NCI-H446 treated with DMSO at 0.1 percent for 48 hours (cell line): ENCODE data around the gene GAPDH.
"Not testable (repeated sequence)": the region's sequence is repeated elsewhere in the genome, so short reads cannot be mapped to it uniquely, and the experiment has no call there.

Experiments
- DNase-seq: peaks from one replicate; lab custom pipeline; 2025; lab: John Stamatoyannopoulos, UW

GAPDH gene

DNA sequence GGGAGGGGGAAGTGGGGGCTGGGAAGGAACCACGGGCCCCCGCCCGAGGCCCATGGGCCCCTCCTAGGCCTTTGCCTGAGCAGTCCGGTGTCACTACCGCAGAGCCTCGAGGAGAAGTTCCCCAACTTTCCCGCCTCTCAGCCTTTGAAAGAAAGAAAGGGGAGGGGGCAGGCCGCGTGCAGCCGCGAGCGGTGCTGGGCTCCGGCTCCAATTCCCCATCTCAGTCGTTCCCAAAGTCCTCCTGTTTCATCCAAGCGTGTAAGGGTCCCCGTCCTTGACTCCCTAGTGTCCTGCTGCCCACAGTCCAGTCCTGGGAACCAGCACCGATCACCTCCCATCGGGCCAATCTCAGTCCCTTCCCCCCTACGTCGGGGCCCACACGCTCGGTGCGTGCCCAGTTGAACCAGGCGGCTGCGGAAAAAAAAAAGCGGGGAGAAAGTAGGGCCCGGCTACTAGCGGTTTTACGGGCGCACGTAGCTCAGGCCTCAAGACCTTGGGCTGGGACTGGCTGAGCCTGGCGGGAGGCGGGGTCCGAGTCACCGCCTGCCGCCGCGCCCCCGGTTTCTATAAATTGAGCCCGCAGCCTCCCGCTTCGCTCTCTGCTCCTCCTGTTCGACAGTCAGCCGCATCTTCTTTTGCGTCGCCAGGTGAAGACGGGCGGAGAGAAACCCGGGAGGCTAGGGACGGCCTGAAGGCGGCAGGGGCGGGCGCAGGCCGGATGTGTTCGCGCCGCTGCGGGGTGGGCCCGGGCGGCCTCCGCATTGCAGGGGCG lies at the start of gene GAPDH:
GAPDH (plus strand) TSS at position 595 of the 772 bp plus-strand sequence. CDS start 316 bp downstream, outside the sequence.
- DNase-seq, result peak; percentile 98

DNA sequence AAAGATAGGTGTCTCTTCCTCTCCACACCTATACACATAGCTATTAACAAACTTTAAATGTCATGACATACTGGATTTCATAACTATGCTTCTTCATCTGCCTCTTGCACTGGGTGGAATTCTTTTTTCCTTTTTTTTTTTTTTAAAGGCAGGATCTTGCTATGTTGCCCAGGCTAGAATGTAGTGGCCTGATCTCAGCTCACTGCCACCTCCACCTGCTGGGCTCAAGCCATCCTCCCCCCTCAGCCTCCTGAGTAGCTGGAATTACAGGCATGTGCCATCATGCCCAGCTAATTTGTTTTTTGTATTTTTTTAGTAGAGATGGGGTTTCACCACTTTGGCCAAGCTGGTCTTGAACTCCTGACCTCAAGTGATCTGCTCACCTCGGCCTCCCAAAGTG lies 46.1 kb upstream of the GAPDH start:
- DNase-seq, result no peak

DNA sequence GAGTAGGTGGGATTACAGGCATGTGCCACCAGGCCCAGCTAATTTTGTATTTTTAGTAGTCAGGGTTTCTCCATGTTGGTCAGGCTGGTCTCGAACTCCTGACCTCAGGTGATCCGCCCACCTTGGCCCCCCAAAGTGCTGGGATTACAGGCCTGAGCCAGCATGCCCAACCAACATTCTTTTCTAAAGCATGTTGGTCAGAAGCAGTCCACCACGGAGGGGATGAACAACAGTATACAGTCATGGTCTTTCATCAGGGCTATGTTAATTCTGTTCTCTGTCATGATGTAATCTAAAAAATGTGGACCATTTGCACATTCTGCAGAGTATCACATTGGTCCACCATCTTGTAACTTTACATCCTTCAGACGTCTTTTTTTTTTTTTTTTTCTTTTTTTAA lies 44.9 kb upstream of the GAPDH start:
- DNase-seq, result no peak

DNA sequence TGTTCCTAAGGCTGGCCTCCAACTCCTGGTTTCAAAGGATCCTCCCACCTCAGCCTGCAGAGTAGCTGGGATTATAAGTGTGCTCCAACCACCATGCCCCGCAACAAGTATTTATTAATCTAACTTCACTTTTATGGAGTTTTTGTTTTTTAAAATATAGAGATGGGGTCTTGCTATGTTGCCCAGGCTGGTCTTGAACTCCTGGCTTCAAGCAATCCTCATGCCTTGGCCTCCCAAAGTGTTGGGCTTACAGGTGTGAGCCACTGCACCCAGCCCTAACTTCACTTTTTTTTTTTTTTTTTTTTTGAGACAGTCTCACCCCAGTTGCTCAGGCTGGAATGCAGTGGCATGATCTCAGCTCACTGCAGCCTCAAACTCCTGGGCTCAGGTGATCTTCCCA lies 43.6 kb upstream of the GAPDH start:
- not testable (repeated sequence) for DNase-seq

DNA sequence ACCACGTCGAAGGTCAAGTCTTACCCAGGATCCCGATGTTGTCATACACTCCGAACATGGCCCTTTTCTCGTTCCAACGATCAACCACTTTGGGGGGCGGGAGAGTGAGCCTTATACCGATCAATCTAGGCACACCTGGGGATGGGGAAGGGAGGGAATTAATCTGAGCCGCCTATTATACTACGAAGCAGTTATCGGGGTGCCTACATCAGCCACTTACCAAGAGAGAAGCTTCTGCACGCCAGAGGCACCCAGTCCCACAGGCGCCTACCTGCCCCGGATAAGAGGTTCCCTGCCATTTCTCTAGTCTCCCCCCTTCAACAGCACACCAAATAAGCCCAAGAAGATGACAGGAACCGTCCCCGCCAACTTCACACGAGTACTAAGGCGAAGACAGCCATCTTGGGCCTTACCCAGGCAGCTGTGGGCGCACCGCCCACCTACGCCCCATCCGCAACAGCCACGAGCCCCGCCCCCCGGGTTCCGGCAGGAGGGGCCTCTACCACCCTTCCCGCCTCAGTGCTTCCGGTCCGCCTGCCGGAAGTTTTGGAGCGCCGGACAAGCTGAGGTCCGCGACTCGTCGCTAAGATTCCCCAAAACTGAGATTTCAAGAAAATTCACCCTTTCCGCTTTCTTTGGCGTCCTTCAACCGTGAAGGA lies 41.4 kb upstream of the GAPDH start, which contains the start of gene MRPL51:
MRPL51 (minus strand) TSS at position 425 of the 659 bp plus-strand sequence; CDS start at position 299, 126 bp downstream.
- peak; percentile 94 for DNase-seq

DNA sequence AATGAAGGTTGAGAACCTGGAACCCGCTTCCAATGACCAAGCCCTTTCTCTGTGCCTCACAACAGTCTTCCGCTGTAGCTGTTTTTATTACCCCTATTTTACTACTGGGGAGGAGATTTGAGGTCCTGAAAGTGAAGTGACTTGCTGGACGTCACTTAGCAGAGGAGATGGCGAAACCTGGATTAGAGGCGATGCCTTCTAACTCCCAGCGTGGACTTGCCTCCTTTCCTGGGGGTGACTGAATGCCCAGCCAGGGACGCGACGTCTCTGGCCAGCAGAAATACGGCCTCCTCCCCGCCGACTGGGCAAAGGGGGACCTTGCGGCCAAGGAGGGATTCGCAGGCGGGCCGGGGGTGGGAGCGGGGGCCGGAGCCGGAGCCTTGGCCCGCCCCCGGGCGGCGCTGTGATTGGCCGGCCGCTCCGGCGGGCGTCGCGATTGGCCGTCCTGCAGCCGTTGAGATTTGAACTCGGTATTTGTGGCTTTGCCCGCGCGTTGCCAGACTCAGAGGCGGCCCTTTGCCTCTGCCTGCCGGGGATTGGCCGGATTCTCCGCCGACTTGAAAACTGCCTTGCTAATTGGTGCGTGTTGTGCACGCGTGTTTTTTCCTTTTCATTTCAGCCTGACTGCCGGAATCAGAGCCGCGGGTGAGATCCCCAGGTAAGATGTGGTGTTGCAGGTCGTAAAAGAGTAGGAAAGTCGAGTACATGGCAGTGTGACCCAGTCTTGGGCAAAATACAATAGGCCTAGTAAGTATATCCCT lies 40.6 kb upstream of the GAPDH start, which contains the start of gene NCAPD2:
NCAPD2 (plus strand) TSS at position 606 of the 761 bp plus-strand sequence. CDS start 997 bp downstream, outside the sequence.
- peak; percentile 97 for DNase-seq

DNA sequence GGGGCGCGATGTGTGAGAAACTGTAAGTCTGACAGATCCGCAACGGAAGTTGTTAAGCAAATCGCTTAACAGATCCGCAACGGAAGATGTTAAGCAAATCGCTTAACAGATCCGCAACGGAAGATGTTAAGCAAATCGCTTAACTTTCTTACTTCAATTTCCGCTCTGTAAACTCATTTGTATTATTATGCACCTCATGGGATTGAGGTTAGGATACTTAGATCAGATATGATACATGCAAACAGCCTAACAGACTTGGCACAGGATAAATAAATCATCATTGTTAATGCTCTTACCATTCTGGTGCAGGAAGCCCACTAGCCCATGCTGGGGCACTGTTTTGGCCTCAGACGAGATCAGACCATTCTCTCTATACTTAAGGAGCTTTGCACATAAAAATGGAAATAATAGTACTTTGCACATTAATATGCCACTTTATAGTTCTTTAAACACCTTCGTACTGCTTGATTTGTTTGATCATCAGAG lies 40.0 kb upstream of the GAPDH start:
- DNase-seq, result no peak

DNA sequence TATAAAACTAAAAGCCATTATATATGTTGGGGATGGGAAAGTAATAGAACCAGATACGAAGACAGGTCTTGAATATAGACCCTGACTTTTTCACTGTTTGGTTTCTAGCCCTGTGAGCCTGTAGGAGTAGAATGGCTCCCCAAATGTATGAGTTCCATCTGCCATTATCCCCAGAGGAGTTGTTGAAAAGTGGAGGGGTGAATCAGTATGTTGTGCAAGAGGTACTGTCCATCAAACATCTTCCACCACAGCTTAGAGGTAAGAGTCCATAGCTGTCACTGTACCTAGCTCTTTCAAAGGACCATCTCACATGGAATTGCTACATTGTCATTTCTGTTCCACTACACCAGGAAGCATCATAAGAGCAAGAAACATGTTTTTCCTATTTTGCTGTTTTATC lies 39.3 kb upstream of the GAPDH start:
- DNase-seq, result no peak

DNA sequence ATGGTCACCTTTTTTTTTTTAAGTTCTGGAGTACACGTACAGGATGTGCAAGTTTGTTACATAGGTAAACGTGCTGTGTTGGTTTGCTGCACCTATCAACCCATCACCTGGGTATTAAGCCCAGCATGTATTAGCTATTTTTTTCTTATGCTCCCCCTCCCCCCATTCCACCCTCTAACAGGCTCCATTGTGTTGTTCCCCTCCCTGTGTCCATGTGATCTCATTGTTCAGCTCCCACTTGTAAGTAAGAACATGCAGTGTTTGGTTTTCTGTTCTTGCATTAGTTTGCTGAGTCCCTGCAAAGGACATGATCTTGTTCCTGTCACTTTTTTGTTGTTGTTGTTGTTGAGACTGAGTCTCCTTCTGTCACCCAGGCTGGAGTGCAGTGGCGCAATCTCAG lies 37.0 kb upstream of the GAPDH start:
- DNase-seq, result not testable (repeated sequence)

DNA sequence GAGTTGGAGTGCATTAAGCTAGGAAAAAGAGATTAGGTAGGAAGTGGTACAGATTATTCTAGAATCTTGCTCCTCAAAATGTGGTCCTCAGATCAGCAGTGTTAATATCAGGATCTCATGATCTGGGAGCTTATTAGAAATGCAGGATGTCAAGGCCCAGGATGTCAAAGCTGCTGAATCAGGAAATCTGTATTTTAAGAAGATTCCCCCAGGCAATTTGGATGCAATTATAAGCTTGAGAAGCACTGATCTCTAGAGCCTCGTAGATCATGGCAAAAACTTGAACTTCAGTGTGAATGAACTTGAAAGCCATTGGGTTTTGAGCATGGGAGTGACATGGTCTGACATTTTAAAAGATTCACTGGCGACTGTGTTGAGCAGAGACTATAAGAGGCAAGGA lies 33.9 kb upstream of the GAPDH start:
- DNase-seq, result no peak

DNA sequence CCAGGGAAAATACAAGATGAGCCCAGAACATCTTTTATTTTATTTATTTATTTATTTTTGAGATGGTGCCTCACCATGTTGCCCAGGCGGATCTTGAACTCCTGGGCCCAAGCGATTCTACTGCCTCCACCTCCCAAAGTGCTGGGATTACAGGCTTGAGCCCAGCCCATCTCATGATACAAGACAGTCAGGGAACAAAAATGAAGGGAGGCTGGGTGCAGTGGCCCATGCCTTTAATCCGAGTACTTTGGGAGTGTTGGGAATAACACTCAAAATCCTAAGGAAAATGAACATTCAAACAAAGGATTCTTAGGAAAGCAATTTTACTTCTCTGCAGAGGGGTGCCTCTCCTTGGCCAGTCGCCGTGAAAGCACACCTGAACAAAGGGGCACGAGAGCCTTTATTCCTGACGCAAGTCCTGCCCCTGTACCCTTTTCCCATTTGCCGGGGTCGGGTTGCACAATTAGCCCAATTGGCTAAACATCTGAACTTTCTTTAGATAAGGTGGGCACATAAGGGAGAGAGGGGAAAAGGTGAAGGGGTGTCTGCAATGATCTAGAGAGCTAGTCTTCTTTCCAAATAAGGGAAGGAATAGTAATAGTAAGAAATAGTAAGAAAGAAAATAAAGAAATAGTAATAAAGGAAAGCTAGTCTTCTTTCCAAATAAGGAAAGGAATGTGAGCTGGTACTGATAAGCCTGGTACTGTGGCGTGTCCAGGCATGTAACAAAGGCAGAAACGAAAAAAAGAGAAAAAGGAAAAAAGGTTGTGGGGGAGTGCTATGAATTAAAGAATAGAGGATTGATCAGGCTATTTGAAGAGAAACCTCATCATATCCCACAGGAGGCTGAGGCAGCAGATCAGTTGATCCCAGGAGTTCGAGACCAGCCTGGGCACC lies 27.0 kb upstream of the GAPDH start:
- no peak for DNase-seq

DNA sequence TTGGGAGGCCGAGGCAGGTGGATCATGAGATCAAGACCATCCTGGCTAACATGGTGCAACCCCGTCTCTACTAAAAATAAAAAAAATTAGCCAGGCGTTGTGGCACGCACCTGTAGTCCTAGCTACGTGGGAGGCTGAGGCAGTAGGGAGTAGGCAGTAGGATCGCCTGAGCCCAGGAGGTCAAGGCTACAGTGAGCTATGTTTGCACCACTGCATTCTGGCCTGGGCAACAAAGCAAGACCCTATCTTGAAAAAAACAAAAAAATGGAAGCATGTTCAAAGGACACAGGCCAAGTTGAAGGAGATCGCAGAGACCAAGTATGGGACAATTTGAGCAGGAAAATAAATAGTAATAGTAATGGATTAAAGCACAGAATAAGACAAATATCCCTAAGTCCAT lies 26.2 kb upstream of the GAPDH start:
- no peak for DNase-seq

DNA sequence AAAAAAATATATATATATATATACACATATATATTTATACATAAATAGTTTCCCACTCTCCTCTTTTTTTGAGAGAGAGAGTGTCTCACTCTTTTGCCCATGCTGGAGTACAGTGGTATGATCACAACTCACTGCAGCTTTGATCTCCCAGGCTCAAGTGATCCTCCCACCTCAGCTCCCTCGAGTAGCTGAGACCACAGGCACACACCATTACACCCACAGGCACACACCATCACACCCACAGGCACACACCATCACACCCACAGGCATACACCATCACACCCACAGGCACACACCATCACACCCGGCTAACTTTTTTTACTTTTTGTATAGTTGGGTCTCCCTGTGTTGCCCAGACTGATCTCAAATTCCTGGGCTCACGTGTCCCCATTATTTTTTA lies 14.1 kb upstream of the GAPDH start:
- DNase-seq, result no peak

DNA sequence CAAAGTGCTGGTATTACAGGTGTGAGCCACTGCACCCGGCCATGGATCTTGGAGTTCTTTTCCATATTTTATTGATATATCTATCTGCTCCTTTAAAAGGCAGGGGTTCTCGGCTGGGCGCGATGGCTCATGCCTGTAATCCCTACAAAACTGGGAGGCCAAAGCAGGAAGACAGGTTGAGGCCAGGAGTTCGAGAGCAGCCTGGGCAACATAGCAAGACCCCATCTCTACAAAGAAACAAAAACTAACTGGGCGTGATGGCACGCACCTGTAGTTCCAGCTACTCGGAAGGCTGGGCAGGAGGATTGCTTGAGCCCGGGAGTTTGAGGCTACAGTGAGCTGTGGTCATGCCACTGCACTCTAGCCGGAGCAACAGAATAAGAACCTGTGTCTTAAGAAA lies 12.1 kb upstream of the GAPDH start:
- DNase-seq, result no peak

DNA sequence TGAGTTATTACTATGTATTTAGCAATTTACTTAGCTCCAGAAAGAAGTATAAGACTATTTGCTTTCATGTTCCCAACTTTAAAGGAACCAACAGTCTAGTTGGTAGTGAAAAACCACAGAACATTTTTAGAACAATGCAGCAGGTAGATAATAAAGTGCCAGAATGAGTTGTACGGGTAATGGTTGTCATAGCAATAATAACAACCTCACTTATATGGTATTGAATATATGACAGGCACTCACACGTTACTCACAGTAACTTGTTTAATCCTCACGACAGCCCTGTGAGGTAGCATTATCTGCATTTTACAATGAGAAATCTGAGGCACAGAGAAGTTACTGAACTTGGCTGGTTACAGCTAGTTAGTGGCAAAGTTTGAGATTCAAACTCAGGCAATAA lies 10.6 kb upstream of the GAPDH start:
- no peak for DNase-seq

DNA sequence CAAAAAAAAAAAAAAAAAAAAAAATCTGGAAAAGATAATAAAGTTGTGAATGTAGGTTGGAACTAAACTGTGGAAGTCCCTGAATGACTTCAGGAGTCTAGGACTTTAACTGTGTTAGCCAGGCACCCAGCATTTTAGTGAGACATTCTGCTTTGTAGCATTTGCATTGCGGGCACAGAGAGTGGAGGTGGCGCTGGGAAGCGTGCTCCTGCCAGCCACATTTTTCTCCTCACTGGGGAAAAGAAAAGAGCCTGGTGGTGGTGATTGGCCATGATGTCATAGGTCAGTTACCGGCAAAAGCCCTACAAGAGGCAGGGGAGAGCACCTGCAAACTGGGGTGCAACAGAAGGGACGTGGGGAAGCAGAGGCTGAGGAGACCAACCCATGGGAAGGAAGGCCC lies 9.7 kb upstream of the GAPDH start:
- DNase-seq, result no peak

DNA sequence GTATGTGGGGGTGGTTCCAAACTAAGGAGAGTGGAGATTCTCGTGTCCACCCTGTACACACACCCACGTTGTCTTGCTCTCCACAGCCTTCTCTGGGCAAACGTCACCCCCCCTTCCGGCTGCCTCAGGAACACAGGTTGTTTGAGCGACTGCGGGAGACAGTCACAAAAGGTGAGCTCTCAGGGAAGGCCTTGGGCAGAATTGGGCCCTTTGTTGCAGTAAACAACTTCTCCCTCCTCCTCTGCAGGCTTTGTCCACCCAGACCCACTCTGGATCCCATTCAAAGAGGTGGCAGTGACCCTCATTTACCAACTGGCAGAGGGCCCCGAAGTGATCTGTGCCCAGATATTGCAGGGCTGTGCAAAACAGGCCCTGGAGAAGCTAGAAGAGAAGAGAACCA lies 8.1 kb upstream of the GAPDH start:
- DNase-seq, result no peak

DNA sequence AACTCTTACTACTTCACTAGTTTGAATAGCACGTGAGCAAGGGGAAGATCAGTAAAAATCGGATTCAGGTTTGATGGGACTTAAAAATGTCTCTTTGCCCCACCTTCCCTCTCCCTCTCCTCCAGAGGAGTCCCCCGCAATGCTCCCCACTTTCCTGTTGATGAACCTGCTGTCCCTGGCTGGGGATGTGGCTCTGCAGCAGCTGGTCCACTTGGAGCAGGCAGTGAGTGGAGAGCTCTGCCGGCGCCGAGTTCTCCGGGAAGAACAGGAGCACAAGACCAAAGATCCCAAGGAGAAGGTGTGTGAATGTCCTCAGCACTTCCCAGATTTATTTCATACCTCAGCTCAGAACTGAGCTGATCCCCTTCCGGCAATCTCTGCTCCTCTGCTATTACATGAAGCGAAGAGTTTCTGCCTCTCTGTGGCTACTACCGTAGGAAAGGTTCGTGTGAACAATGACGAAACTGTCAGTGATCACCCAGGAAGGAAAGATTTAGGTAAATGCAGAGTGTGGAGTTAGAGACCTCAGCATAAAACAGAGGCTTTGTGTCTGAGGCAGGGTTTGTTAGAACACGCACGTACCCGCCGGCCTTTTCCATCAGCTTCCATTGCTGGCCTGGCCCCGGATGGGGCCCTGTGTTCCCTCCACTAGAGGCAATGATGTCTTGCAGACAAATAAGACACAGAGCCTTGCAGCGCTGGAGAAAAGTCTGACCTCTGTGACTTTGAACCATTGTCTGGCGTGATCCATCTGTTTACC lies 7.4 kb upstream of the GAPDH start:
- no peak for DNase-seq

DNA sequence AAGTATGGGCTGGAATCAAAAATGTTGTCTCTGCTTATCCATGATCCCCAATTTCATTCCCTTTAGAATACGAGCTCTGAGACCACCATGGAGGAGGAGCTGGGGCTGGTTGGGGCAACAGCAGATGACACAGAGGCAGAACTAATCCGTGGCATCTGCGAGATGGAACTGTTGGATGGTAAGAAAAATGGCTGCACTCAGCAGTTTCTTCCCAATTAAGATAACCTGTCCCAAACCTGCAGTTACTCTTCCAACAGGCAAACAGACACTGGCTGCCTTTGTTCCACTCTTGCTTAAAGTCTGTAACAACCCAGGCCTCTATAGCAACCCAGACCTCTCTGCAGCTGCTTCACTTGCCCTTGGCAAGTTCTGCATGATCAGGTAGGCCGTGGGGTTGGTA lies 6.6 kb upstream of the GAPDH start:
- no peak for DNase-seq

DNA sequence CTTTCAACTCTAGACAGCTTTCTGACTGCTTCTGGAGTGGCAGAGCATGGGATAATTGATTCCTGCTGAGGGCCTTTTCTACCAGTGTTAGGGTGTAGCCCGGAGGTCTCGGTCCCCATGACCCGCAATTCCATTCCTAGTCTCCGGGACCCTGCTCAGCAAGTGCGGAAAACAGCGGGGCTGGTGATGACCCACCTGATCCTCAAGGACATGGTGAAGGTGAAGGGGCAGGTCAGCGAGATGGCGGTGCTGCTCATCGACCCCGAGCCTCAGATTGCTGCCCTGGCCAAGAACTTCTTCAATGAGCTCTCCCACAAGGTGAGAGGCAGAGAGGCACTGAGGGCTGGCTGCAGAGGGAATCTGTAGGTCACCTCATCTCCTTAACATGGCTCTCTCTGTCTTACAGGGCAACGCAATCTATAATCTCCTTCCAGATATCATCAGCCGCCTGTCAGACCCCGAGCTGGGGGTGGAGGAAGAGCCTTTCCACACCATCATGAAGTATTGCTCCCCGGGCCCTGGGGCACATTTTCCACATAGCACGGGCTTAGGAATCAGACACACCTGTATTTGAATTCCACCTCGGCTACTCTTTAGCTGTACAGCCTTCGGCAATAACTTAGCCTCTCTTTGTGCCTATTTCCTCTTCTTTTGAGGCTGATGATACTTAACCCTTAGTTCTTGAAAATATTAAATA lies 5.6 kb upstream of the GAPDH start:
- no peak for DNase-seq
